ENCODE results near the gene CAGE1.

CAGE1 gene

DNA sequence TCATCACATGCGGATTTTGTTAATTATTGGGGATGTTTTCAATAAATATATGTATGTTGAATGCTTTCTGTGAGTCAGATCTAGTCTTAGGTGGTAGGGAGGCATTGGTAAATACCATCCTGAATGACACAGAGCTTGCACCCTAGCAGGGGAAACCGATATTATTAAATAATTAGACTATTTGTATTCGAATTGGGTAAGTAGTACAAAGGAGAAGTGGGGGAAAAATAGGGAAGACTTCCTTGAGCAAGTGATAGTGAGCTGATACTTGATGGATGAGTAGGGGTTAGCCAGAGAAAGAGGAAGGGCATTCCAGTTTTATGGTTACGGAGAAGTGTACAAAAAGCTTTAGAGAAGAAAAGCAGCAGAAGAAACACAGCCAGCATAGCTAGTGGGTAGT, 1.6 kb upstream of the CAGE1 start:
- DNase-seq (ENCODE audit: low read depth), result peak; percentile 31
- TF ChIP-seq POLR2A (IDR thresholded peaks at IDR 0.05; ENCODE audit: extremely low read depth, insufficient read length), result no peak
- TF ChIP-seq MYC (IDR thresholded peaks at IDR 0.05; ENCODE audit: low read depth, low read length), result no peak
- no peak for TF ChIP-seq CTCF (IDR thresholded peaks at IDR 0.05; ENCODE audit: low read depth, low read length)
- TF ChIP-seq, protein P1, sequence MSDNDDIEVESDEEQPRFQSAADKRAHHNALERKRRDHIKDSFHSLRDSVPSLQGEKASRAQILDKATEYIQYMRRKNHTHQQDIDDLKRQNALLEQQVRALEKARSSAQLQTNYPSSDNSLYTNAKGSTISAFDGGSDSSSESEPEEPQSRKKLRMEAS (IDR thresholded peaks at IDR 0.05; ENCODE audit: low read depth, low read length), result no peak
- H3K4me3 ChIP-seq (ENCODE audit: low read depth, low read length), result peak overlapping the region; percentile 82

DNA sequence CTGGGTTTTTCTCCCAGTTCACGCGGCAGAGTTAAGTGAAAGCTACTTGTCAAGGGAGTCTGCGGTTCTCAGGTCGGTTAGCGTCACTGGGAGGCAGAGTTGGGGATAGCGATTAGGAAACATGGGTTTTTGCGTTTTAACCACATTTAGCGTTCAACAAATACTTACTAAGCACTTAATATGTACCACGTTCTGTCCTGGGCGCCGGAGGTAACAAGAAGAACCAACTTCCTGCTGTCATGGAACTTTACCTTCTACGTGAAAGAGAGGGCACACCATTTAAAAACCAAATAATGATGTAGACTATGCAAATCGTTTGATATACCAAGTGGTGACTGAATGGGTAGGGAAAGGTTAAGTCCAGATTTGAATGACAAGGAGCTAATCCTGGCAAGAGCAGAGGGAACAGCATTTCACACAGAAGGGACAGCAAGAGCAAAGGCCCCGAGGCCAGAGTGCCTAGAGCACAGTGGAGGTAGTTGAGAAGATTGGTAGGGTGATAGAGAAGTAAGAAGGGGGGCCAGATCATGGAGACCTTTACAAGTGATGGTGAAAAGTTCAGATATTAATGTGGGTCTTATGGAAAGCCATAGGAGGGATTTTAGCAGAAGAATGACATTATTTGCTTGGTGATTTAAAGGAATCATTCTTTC, 810 bp upstream of the CAGE1 start:
- no peak for TF ChIP-seq CTCF (IDR thresholded peaks at IDR 0.05; ENCODE audit: low read depth, low read length)
- TF ChIP-seq, protein P1 (IDR thresholded peaks at IDR 0.05; ENCODE audit: low read depth, low read length), result no peak
- no peak for TF ChIP-seq POLR2A (IDR thresholded peaks at IDR 0.05; ENCODE audit: extremely low read depth, insufficient read length)
- no peak for TF ChIP-seq MYC (IDR thresholded peaks at IDR 0.05; ENCODE audit: low read depth, low read length)
- no peak for DNase-seq (ENCODE audit: low read depth)
- H3K4me3 ChIP-seq (ENCODE audit: low read depth, low read length), result peak overlapping the region; percentile 82

DNA sequence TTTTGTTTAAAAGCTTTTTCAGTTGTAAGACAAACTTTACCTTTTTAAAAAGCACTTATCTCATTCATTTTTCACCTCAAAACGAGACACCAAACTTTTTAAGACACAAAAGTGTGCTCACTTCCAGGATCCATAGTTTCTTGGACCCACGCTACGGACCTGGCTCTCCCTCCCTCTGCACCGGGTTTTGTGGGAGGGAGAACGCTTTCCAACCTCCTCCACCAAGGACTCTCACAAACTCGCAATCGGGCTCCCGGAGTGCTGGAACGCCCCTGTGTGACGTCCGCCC, 436 bp downstream of the CAGE1 start:
- H3K4me3 ChIP-seq (ENCODE audit: low read depth, low read length), result peak overlapping the region; percentile 82
- TF ChIP-seq CTCF (IDR thresholded peaks at IDR 0.05; ENCODE audit: low read depth, low read length) (no peak), POLR2A (IDR thresholded peaks at IDR 0.05; ENCODE audit: extremely low read depth, insufficient read length) (no peak), MYC (IDR thresholded peaks at IDR 0.05; ENCODE audit: low read depth, low read length) (no peak)
- TF ChIP-seq, protein P1 (IDR thresholded peaks at IDR 0.05; ENCODE audit: low read depth, low read length), result no peak
- DNase-seq (ENCODE audit: low read depth), result no peak

GRCh38 chr6:7381092-7381491, 8.4 kb downstream of the CAGE1 start:
- TF ChIP-seq MYC (IDR thresholded peaks at IDR 0.05; ENCODE audit: low read depth, low read length), result no peak
- TF ChIP-seq POLR2A (IDR thresholded peaks at IDR 0.05; ENCODE audit: extremely low read depth, insufficient read length), result no peak
- no peak for TF ChIP-seq CTCF (IDR thresholded peaks at IDR 0.05; ENCODE audit: low read depth, low read length)
- TF ChIP-seq, protein P1 (IDR thresholded peaks at IDR 0.05; ENCODE audit: low read depth, low read length), result no peak
- H3K4me3 ChIP-seq (ENCODE audit: low read depth, low read length), result no peak overlapping the region
- DNase-seq (ENCODE audit: low read depth), result no peak

GRCh38 chr6:7378740-7379139, 10.8 kb downstream of the CAGE1 start:
- DNase-seq (ENCODE audit: low read depth), result no peak
- H3K4me3 ChIP-seq (ENCODE audit: low read depth, low read length), result no peak overlapping the region
- TF ChIP-seq MYC (IDR thresholded peaks at IDR 0.05; ENCODE audit: low read depth, low read length), result no peak

GRCh38 chr6:7377961-7378360, 11.6 kb downstream of the CAGE1 start:
- DNase-seq (ENCODE audit: low read depth), result no peak
- TF ChIP-seq MYC (IDR thresholded peaks at IDR 0.05; ENCODE audit: low read depth, low read length) (no peak), CTCF (IDR thresholded peaks at IDR 0.05; ENCODE audit: low read depth, low read length) (no peak), POLR2A (IDR thresholded peaks at IDR 0.05; ENCODE audit: extremely low read depth, insufficient read length) (no peak)
- TF ChIP-seq, protein P1 (IDR thresholded peaks at IDR 0.05; ENCODE audit: low read depth, low read length), result no peak
- no peak overlapping the region for H3K4me3 ChIP-seq (ENCODE audit: low read depth, low read length)
